ENCODE data around the gene IRF4.

The IRF4 gene

GRCh38 chr6:403659-404655 is 12.4 kb downstream of the IRF4 start:
- no peak for ATAC-seq
- TF ChIP-seq POU6F1 (CRISPR knock-in tag; IDR thresholded peaks at IDR 0.05; ENCODE audit: borderline replicate concordance, low read depth) (no peak), GLIS3 (CRISPR knock-in tag; IDR thresholded peaks at IDR 0.05) (no peak), ZFP3 (CRISPR knock-in tag; IDR thresholded peaks at IDR 0.05) (no peak), ZNF565 (CRISPR knock-in tag; conservative IDR thresholded peaks at IDR 0.05; ENCODE audit: low read depth) (no peak), ESRRG (CRISPR knock-in tag; IDR thresholded peaks at IDR 0.05) (no peak), TSHZ2 (CRISPR knock-in tag; IDR thresholded peaks at IDR 0.05) (no peak)

GRCh38 chr6:404685-405423 is 13.3 kb downstream of the IRF4 start:
- no peak for ATAC-seq
- TF ChIP-seq CSRNP3 (CRISPR knock-in tag; IDR thresholded peaks at IDR 0.05) (no peak), ZC3H10 (CRISPR knock-in tag; IDR thresholded peaks at IDR 0.05) (no peak), SNAI2 (CRISPR knock-in tag; IDR thresholded peaks at IDR 0.05) (no peak), ESRRG (CRISPR knock-in tag; IDR thresholded peaks at IDR 0.05) (no peak), ZFP3 (CRISPR knock-in tag; IDR thresholded peaks at IDR 0.05) (no peak), TCF4 (CRISPR knock-in tag; IDR thresholded peaks at IDR 0.05; ENCODE audit: borderline replicate concordance) (no peak), BACH2 (CRISPR knock-in tag; IDR thresholded peaks at IDR 0.05; ENCODE audit: borderline replicate concordance) (no peak), PPARA (CRISPR knock-in tag; IDR thresholded peaks at IDR 0.05; ENCODE audit: borderline replicate concordance) (no peak), PATZ1 (CRISPR knock-in tag; IDR thresholded peaks at IDR 0.05; ENCODE audit: borderline replicate concordance) (no peak), POU6F1 (CRISPR knock-in tag; IDR thresholded peaks at IDR 0.05; ENCODE audit: borderline replicate concordance, low read depth) (no peak), TSHZ2 (CRISPR knock-in tag; IDR thresholded peaks at IDR 0.05) (no peak), OSR1 (CRISPR knock-in tag; IDR thresholded peaks at IDR 0.05) (no peak), ARNTL (CRISPR knock-in tag; IDR thresholded peaks at IDR 0.05; ENCODE audit: borderline replicate concordance, low read depth) (no peak), ZNF565 (CRISPR knock-in tag; conservative IDR thresholded peaks at IDR 0.05; ENCODE audit: low read depth) (no peak), ZFP30 (CRISPR knock-in tag; IDR thresholded peaks at IDR 0.05) (no peak), CSDC2 (CRISPR knock-in tag; IDR thresholded peaks at IDR 0.05) (no peak), TOX (CRISPR knock-in tag; IDR thresholded peaks at IDR 0.05; ENCODE audit: borderline replicate concordance) (no peak), ZNF8 (CRISPR knock-in tag; IDR thresholded peaks at IDR 0.05) (no peak)

Measured in SK-N-SH treated with all-trans-retinoic acid at 6 μM for 48 hours (cell line).